Liver (tissue), 9 donors: ENCODE measurements around the gene ADH1A. TPM values are rescaled to one million over a fixed set of nuclear protein-coding genes. Genes with fewer than 3 reads are reported as not detected.

ENCODE experiments used
- DNase-seq: peaks from one replicate; pipeline ENCODE4 v3.0.0-alpha.2; 2017; ENCODE audit warnings: low spot score
- H3K27ac ChIP-seq, 2 donors: one replicate each; pipeline ENCODE4 v1.7.0; 2013; ENCODE audit warnings: inconsistent platforms in 2 of 2, low read length in 2 of 2, control low read depth in 1 of 2, low read depth in 1 of 2, mild to moderate bottlenecking in 1 of 2
- H3K27me3 ChIP-seq, 4 donors: one replicate each; pipeline versions ENCODE4 v1.6.1 to v1.7.0; 2013; ENCODE audit warnings: low read length in 3 of 4, inconsistent platforms in 1 of 4, mild to moderate bottlenecking in 1 of 4, moderate library complexity in 1 of 4; ENCODE audit not compliant: control insufficient read depth in 4 of 4, insufficient read depth in 4 of 4
- H3K36me3 ChIP-seq, 4 donors: one replicate each; pipeline versions ENCODE4 v1.6.1 to v1.7.0; 2013; ENCODE audit warnings: low read length in 3 of 4, mild to moderate bottlenecking in 3 of 4, low read depth in 1 of 4, moderate library complexity in 1 of 4; ENCODE audit not compliant: control insufficient read depth in 4 of 4, insufficient read depth in 3 of 4
- H3K4me1 ChIP-seq, 4 donors: one replicate each; pipeline versions ENCODE4 v1.6.1 to v1.7.0; 2013; ENCODE audit warnings: low read length in 3 of 4, mild to moderate bottlenecking in 3 of 4, moderate library complexity in 1 of 4; ENCODE audit not compliant: control insufficient read depth in 4 of 4, insufficient read depth in 4 of 4
- H3K4me3 ChIP-seq, 3 donors: one replicate each; pipeline versions ENCODE4 v1.6.1 to v1.7.0; 2013; ENCODE audit warnings: low read length in 3 of 3, control low read depth in 1 of 3, low read depth in 1 of 3, mild to moderate bottlenecking in 1 of 3
- H3K9ac ChIP-seq, 2 donors: one replicate each; pipeline ENCODE4 v1.7.0; 2013; ENCODE audit warnings: low read length in 2 of 2, mild to moderate bottlenecking in 2 of 2, moderate library complexity in 2 of 2, control low read depth in 1 of 2, low read depth in 1 of 2
- H3K9me3 ChIP-seq, 4 donors: one replicate each; pipeline versions ENCODE4 v1.6.1 to v1.7.0; 2013; ENCODE audit warnings: low read length in 3 of 4; ENCODE audit not compliant: control insufficient read depth in 4 of 4
- EGR1 ChIP-seq, 2 donors: IDR thresholded peaks; 2 replicates each; pipeline ENCODE4 v1.6.1; 2016 to 2018; ENCODE audit warnings: antibody characterized with exemption in 2 of 2, low read depth in 2 of 2
- FOXA1 ChIP-seq: IDR thresholded peaks from 2 replicates; pipeline ENCODE4 v1.6.1; 2016; ENCODE audit warnings: antibody characterized with exemption
- FOXA2 ChIP-seq: IDR thresholded peaks from 2 replicates; pipeline ENCODE4 v1.6.1; 2016; ENCODE audit warnings: antibody characterized with exemption
- GABPA ChIP-seq, 2 donors: IDR thresholded peaks in 1 of 2; conservative IDR thresholded peaks in 1 of 2; 2 replicates each; pipeline ENCODE4 v1.6.1; 2016; ENCODE audit warnings: antibody characterized with exemption in 2 of 2, mild to moderate bottlenecking in 1 of 2, moderate library complexity in 1 of 2
- HNF4A ChIP-seq, 2 donors: conservative IDR thresholded peaks; 2 replicates each; pipeline ENCODE4 v1.6.1; 2016; ENCODE audit warnings: antibody characterized with exemption in 2 of 2, mild to moderate bottlenecking in 2 of 2
- HNF4G ChIP-seq: IDR thresholded peaks from 2 replicates; pipeline ENCODE4 v1.6.1; 2016; ENCODE audit warnings: antibody characterized with exemption
- JUND ChIP-seq, 2 donors: IDR thresholded peaks; 2 replicates each; pipeline ENCODE4 v1.6.1; 2016; ENCODE audit warnings: antibody characterized with exemption in 2 of 2
- NR2F2 ChIP-seq: IDR thresholded peaks from 2 replicates; pipeline ENCODE4 v1.6.1; 2016; ENCODE audit warnings: antibody characterized with exemption
- RAD21 ChIP-seq, 2 donors: IDR thresholded peaks; 2 replicates each; pipeline ENCODE4 v1.6.1; 2016; ENCODE audit warnings: antibody characterized with exemption in 2 of 2, mild to moderate bottlenecking in 2 of 2
- RXRA ChIP-seq, 2 donors: IDR thresholded peaks; 2 replicates each; pipeline ENCODE4 v1.6.1; 2017 to 2018; ENCODE audit warnings: antibody characterized with exemption in 2 of 2, mild to moderate bottlenecking in 1 of 2
- SP1 ChIP-seq: IDR thresholded peaks from 2 replicates; pipeline ENCODE4 v1.6.1; 2018; ENCODE audit warnings: antibody characterized with exemption, mild to moderate bottlenecking
- TAF1 ChIP-seq: conservative IDR thresholded peaks from 2 replicates; pipeline ENCODE4 v1.6.1; 2016; ENCODE audit warnings: antibody characterized with exemption, mild to moderate bottlenecking
- YY1 ChIP-seq: IDR thresholded peaks from 2 replicates; pipeline ENCODE4 v1.6.1; 2016; ENCODE audit warnings: antibody characterized with exemption, mild to moderate bottlenecking
- WGBS: extraction: QIAGEN DNeasy Blood & Tissue Kit; methylation state at CpG from one replicate; pipeline ENCODE4 v1.1.7; 2013; 5-methylcytosine and 5-hydroxymethylcytosine counted together
- polyA plus RNA-seq, 2 donors: library from polyadenylated mRNA; stranded (reverse) in 1 of 2; unstranded in 1 of 2; fragments of 200-250 nt in 1 of 2; fragments of >200 nt in 1 of 2; fragmentation: Nextera tagmentation in 1 of 2; extraction: Ambion mirVana in 1 of 2; gene quantifications; one replicate each; pipeline versions ENCODE4 v1.2.1 to v1.2.3, GENCODE V29; 2013 to 2015
- total RNA-seq, 2 donors: library from RNA; depleted of rRNA; stranded (reverse); fragments of >200 nt; gene quantifications; one replicate each; pipeline ENCODE4 v1.2.3, GENCODE V29; 2014
- TF ChIP-seq, protein P1 (sequence below): IDR thresholded peaks from 2 replicates; pipeline ENCODE4 v1.6.1; 2016; ENCODE audit warnings: antibody characterized with exemption
- TF ChIP-seq, protein P2 (sequence below): fragments of 150-350 bp; IDR thresholded peaks from 2 replicates; pipeline ENCODE4 v1.5.1; 2017; ENCODE audit warnings: improper control_type of control experiment, low read depth, low read length; ENCODE audit not compliant: missing input control
- TF ChIP-seq, protein P3 (sequence below): IDR thresholded peaks from 2 replicates; pipeline ENCODE4 v1.6.1; 2016; ENCODE audit warnings: antibody characterized with exemption
- TF ChIP-seq, protein P4 (sequence below): IDR thresholded peaks from 2 replicates; pipeline ENCODE4 v1.6.1; 2016; ENCODE audit warnings: antibody characterized with exemption
- TF ChIP-seq, protein P5 (sequence below): IDR thresholded peaks from 2 replicates; pipeline ENCODE4 v1.6.1; 2016; ENCODE audit warnings: antibody characterized with exemption, mild to moderate bottlenecking
- donor health status: healthy.
- donor health status: healthy.
- donor health status: healthy.
- donor health status: healthy.
- donor health status: healthy.

The ADH1A gene
- total and polyA plus RNA-seq, 4 donors, result 123 to 554 (median 347) TPM

DNA sequence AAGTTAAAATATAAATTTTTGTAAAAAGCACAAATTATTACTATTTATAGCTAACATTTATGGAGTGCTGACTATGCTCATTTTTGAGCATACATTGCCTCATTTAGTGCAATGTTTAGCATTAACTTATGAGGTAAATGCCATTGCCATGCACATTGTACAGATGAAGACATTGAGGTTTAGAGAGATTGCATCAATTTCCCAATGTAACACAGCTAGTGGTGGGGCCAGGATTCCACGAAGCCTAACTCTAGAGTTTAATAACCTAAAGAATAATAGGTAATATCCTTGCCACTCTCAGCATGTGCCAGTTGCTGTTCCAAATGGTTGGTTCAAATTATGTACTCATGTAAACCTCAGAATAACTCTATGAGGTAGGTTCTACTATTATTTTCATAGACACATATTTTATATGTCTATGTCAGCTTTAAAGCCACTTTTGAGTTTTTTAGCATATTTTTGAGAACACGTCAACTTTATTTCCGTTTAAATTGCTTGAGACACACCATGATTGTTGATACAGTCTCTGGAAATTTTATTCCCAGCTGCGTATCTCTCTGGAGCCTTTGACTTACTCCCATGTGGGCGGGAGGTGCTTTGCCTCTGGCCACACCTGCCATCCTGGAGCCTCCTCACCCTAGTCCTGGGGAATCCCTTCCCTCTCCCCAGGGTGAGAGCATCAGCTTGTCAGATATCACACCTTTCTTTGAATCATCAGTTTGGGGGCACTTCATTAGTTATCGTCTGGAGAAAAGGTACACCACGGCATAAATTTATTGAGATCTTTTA is 10.8 kb upstream of the ADH1A start:
- 88% methylated on average over 7 of the region's 7 CpGs for WGBS
- H3K27ac ChIP-seq, result no peak overlapping the region
- H3K36me3 ChIP-seq, result no peaks in the 10 kb centered on the region
- DNase-seq, result no peak
- H3K4me1 ChIP-seq, result peaks cover 0 to 4% (median 0%) of the 10 kb centered on the region in 4 donors
- TF ChIP-seq EGR1 (IDR thresholded peaks at IDR 0.05; ENCODE audit: low read depth in 2 of 2), result no peak
- no peak for TF ChIP-seq NR2F2
- TF ChIP-seq HNF4A (conservative IDR thresholded peaks at IDR 0.05), result no peak
- TF ChIP-seq, protein P1, sequence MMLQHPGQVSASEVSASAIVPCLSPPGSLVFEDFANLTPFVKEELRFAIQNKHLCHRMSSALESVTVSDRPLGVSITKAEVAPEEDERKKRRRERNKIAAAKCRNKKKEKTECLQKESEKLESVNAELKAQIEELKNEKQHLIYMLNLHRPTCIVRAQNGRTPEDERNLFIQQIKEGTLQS, result no peak
- no peak for TF ChIP-seq JUND (IDR thresholded peaks at IDR 0.05)
- TF ChIP-seq SP1, result no peak
- TF ChIP-seq, protein P2, sequence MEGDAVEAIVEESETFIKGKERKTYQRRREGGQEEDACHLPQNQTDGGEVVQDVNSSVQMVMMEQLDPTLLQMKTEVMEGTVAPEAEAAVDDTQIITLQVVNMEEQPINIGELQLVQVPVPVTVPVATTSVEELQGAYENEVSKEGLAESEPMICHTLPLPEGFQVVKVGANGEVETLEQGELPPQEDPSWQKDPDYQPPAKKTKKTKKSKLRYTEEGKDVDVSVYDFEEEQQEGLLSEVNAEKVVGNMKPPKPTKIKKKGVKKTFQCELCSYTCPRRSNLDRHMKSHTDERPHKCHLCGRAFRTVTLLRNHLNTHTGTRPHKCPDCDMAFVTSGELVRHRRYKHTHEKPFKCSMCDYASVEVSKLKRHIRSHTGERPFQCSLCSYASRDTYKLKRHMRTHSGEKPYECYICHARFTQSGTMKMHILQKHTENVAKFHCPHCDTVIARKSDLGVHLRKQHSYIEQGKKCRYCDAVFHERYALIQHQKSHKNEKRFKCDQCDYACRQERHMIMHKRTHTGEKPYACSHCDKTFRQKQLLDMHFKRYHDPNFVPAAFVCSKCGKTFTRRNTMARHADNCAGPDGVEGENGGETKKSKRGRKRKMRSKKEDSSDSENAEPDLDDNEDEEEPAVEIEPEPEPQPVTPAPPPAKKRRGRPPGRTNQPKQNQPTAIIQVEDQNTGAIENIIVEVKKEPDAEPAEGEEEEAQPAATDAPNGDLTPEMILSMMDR, result no peak
- no peak for TF ChIP-seq GABPA (IDR thresholded peaks at IDR 0.05 in 1 of 2, conservative IDR thresholded peaks at IDR 0.05 in 1 of 2)
- TF ChIP-seq FOXA2, result no peak
- TF ChIP-seq, protein P3, sequence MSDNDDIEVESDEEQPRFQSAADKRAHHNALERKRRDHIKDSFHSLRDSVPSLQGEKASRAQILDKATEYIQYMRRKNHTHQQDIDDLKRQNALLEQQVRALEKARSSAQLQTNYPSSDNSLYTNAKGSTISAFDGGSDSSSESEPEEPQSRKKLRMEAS, result no peak
- no peak for TF ChIP-seq HNF4G
- TF ChIP-seq, protein P4, sequence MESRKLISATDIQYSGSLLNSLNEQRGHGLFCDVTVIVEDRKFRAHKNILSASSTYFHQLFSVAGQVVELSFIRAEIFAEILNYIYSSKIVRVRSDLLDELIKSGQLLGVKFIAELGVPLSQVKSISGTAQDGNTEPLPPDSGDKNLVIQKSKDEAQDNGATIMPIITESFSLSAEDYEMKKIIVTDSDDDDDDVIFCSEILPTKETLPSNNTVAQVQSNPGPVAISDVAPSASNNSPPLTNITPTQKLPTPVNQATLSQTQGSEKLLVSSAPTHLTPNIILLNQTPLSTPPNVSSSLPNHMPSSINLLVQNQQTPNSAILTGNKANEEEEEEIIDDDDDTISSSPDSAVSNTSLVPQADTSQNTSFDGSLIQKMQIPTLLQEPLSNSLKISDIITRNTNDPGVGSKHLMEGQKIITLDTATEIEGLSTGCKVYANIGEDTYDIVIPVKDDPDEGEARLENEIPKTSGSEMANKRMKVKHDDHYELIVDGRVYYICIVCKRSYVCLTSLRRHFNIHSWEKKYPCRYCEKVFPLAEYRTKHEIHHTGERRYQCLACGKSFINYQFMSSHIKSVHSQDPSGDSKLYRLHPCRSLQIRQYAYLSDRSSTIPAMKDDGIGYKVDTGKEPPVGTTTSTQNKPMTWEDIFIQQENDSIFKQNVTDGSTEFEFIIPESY, result no peak
- no peak for TF ChIP-seq FOXA1
- no peak for TF ChIP-seq TAF1
- TF ChIP-seq, protein P5, sequence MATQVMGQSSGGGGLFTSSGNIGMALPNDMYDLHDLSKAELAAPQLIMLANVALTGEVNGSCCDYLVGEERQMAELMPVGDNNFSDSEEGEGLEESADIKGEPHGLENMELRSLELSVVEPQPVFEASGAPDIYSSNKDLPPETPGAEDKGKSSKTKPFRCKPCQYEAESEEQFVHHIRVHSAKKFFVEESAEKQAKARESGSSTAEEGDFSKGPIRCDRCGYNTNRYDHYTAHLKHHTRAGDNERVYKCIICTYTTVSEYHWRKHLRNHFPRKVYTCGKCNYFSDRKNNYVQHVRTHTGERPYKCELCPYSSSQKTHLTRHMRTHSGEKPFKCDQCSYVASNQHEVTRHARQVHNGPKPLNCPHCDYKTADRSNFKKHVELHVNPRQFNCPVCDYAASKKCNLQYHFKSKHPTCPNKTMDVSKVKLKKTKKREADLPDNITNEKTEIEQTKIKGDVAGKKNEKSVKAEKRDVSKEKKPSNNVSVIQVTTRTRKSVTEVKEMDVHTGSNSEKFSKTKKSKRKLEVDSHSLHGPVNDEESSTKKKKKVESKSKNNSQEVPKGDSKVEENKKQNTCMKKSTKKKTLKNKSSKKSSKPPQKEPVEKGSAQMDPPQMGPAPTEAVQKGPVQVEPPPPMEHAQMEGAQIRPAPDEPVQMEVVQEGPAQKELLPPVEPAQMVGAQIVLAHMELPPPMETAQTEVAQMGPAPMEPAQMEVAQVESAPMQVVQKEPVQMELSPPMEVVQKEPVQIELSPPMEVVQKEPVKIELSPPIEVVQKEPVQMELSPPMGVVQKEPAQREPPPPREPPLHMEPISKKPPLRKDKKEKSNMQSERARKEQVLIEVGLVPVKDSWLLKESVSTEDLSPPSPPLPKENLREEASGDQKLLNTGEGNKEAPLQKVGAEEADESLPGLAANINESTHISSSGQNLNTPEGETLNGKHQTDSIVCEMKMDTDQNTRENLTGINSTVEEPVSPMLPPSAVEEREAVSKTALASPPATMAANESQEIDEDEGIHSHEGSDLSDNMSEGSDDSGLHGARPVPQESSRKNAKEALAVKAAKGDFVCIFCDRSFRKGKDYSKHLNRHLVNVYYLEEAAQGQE, result no peak
- no peak for TF ChIP-seq RAD21 (IDR thresholded peaks at IDR 0.05)
- TF ChIP-seq YY1, result no peak
- no peak for TF ChIP-seq RXRA (IDR thresholded peaks at IDR 0.05)
- no peak overlapping the region for H3K4me3 ChIP-seq
- no peak overlapping the region for H3K9ac ChIP-seq
- no peaks in the 10 kb centered on the region for H3K9me3 ChIP-seq
- H3K27me3 ChIP-seq, result no peaks in the 10 kb centered on the region
